ENCODE measurements around the gene CCL21.

Gene CCL21

GRCh38 chr9:34675048-34675714 is 34.8 kb downstream of the CCL21 start:
- DNase-seq (ENCODE audit: low read depth in 4 of 4, low spot score in 1 of 4): peak in 3 of 4 experiments; percentile 37 to 62 (median 43)

DNA sequence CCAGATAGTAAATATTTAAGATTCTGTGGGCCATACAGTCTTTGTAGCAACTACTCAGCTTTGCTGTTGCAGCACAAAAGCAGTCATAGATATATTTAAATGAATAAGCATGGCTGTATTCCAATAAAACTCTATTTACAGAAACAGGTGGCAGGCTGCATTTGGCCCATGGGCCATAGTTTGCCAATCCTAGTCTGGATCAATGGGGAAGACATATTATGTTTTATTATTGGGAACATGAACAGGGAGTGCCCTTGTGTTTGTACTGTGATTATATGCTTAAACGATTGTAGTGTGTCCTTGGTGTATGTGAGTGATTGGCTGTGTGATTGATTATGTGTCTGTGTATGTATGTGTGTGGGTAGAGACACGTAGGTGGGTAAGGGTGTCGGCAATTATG is 35.5 kb downstream of the CCL21 start:
- no peak for DNase-seq (ENCODE audit: low read depth in 4 of 4, low spot score in 1 of 4)

DNA sequence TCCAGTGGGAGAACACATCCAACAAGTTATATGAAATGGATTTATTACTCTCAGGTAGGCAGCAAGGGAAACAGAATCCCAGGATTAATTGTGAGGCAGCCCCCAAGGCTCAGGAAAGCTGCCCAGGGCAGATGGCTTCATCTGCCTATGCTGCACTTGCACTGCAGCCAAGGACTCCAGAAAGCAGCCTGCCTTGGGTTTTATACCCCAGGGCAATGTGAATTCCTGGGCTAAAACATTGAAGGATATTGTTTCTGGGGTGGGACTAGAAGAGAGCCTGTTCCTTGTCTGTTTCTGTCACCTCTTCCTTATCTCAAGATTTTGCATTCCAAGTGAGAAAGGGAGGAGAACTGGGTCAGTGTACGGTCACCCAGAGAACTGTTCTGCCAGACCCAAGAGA is 38.6 kb downstream of the CCL21 start:
- no peak for DNase-seq (ENCODE audit: low read depth in 4 of 4, low spot score in 1 of 4)

DNA sequence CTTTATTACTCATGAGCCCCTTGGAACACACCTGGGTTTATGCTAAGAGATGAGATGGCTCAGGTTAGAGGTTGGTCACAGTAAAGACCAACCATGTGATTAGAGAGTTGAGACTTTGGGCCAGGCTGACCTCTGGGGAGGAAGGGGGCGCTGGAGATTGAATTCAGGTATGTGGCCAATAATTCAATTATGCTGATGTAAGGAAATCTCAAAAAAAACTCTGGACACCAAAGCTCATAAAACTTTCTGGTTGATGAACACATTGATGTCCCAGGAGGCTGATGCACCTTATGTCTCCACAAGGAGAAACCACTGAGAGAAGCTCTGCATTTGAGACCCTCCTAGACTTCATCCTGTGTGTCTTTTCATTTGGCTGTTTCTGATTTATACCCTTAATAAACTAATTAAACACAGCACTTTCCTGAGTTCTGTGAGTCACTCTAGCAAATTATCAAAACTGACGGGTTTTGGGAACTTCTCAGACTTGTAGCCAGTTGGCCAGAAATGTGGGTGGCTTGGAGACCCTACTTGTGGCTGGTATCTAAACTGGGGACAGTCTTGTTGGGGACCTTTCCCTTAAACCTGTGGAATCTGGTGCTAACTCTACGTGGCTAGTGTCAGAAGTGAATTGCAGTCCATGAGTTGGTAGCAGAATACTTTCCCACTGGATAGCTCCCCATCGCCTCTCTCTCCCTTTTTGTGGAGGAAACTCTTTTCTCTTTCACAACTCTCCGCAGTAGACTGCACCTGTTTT is 40.0 kb downstream of the CCL21 start:
- DNase-seq (ENCODE audit: low read depth in 4 of 4, low spot score in 1 of 4): no peak

GRCh38 chr9:34665381-34666250 is 44.3 kb downstream of the CCL21 start:
- peak; percentile 59 to 75 (median 62) for DNase-seq (ENCODE audit: low read depth in 4 of 4, low spot score in 1 of 4)

- no peak for DNase-seq (ENCODE audit: low read depth in 4 of 4, low spot score in 1 of 4)
These were observed 44.9 kb downstream of the CCL21 start for GRCh38 chr9:34665067-34665380.

GRCh38 chr9:34664281-34665066 is 45.5 kb downstream of the CCL21 start:
- peak in 2 of 4 experiments; percentile 52 to 59 for DNase-seq (ENCODE audit: low read depth in 4 of 4, low spot score in 1 of 4)

DNA sequence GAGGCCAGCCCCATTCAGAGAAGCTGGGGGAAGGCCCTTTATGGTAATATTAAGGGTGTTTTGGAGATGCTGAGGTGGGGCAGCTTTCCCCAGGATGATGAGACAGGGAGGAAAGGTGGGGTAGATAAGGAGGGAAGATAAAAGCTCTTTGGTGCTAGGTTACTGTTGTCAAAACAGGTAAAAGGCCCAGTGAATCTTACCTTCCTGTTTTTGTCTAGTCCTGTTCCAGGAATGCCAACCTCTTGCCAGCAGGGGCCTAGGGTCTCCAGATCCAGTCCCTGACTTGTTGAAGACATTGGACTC is 46.7 kb downstream of the CCL21 start:
- no peak for DNase-seq (ENCODE audit: low read depth in 4 of 4, low spot score in 1 of 4)

DNA sequence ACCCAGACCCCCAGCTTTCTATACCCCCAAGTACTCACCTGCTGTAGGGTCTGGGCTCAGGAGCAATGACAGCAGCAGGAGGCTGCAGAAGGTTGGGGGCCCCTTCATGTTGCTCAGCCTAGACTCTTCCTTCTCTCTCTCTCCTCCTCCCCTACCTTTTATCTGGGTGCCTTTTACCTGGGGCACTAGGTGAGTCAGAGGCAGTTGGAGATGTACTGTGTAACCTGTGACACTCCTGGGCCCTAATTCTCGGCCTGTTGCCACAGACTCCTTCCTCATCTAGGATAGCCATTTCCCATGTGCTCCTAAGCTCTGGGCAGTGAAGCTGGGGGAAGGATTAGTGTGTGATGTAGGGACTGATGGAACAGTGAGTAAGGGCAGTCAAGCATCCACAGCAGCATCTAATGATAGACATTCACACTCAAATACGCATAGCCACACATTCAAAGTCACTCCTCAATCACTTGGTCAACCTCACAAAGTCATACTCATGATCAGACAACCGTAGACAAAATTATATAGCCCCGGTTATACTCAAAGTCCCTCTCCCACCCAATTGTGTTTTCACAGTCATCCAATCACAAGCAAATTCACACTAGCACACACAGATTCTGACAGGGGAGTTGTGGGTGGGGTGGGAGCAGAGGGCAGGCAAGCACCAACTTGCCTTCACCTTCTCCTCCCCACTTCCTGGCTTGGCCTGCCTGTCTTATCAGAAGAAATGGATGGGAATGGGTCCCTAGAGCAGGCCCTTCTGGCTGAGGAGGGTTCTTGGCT is 47.2 kb downstream of the CCL21 start, which contains the start of gene CCL27:
TSS of gene CCL27 (minus strand) at position 132 of the 777 bp plus-strand sequence. CDS start at position 108, 24 bp downstream.
- no peak for DNase-seq (ENCODE audit: low read depth in 4 of 4, low spot score in 1 of 4)

DNA sequence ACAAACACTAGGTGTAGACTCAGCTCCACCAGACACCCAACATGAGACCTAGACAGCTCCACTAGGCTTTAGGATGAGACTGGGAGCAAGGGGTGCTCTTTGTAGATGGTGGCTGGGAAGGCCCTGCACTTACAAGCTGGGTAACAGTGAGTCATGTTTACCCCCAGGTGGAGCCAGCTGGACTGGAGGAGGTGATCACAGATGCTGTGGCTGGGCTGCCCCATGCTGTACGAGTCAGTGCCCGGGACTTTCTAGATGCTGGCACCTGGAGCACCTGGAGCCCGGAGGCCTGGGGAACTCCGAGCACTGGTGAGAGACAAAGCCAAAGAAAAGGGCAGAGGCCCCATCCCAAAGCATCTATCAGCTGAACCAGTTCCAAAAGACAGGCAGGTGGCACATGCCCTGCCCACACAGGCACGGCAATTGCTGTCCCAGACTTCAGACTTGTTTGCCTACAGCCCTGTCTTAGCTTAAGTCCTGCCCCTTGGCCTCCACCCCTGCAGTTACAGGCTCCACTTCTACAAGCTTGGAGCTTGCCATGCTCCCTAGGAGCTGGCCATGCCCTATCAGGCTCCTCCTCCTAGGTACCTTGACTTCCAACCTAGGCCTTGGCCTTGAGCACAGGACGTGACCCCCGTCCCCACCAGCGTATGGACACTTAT is 50.2 kb downstream of the CCL21 start:
- no peak for DNase-seq (ENCODE audit: low read depth in 4 of 4, low spot score in 1 of 4)
